Coronary artery (tissue), 2 donors: ENCODE data around the gene HERPUD2.
"Not testable (repeated sequence)": the region's sequence is repeated elsewhere in the genome, so short reads cannot be mapped to it uniquely, and the experiment has no call there.

Source experiments
- DNase-seq: peaks from one replicate; pipeline ENCODE4 v3.0.0-alpha.2; 2017; ENCODE audit warnings: low spot score
- H3K27ac ChIP-seq, 2 donors: fragments of 200-600 bp; sonication (generic); one replicate each; pipeline ENCODE4 v1.5.1; 2016 to 2019
- H3K4me3 ChIP-seq: fragments of 200-600 bp; sonication (generic); 2 replicates; pipeline ENCODE4 v1.5.1; 2016; ENCODE audit warnings: mild to moderate bottlenecking, moderate library complexity
- CTCF ChIP-seq: fragments of 200-600 bp; sonication (generic); IDR thresholded peaks from one replicate; pipeline ENCODE4 v1.5.1; 2019; ENCODE audit warnings: antibody characterized with exemption

The HERPUD2 gene

GRCh38 chr7:35593899-35594298 is 101.0 kb downstream of the HERPUD2 start:
- no peak overlapping the region for H3K27ac ChIP-seq
- H3K4me3 ChIP-seq = no peak overlapping the region
- DNase-seq = no peak
- TF ChIP-seq CTCF = no peak

GRCh38 chr7:35588647-35589046 is 106.3 kb downstream of the HERPUD2 start:
- H3K4me3 ChIP-seq = no peak overlapping the region
- H3K27ac ChIP-seq = no peak overlapping the region
- TF ChIP-seq CTCF = no peak
- DNase-seq = no peak

DNA sequence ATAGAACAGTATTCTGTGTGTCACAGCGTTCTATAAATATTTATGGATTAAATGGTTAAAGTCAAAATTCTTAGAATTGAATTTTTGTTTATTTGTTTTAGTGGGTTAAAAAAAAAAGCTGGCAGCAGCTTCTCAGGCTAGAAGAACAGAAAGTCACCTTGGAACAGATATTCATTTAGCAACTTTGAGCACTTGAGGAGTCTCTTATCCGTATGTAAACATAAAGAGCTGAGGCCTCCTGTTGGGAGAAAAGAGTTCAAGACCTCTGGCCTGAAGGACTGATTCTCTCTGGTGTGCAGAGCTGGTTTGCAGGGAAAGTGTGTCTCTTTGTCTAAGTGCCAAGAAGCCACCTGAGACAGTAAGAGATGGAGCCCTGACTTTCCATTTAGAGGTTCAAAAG is 109.9 kb downstream of the HERPUD2 start:
- no peak overlapping the region for H3K4me3 ChIP-seq
- TF ChIP-seq CTCF = no peak
- DNase-seq = no peak
- H3K27ac ChIP-seq = no peak overlapping the region

- not testable (repeated sequence) for H3K4me3 ChIP-seq, H3K27ac ChIP-seq, DNase-seq
These were observed 110.4 kb downstream of the HERPUD2 start for GRCh38 chr7:35584533-35584932.
